GM12873 (cell line): ENCODE measurements around the gene NLN.

ENCODE experiments used
- CTCF ChIP-seq: IDR thresholded peaks from 2 replicates; pipeline ENCODE4 v1.5.1; 2012; ENCODE audit warnings: low read depth, mild to moderate bottlenecking, moderate library complexity, low read length, control low read depth; ENCODE audit not compliant: insufficient read depth; ENCODE audit errors: missing control alignments

NLN gene

GRCh38 chr5:65854925-65855324, 132.9 kb downstream of the NLN start:
- TF ChIP-seq CTCF: no peak

GRCh38 chr5:65855766-65856315, 133.8 kb downstream of the NLN start:
- no peak for TF ChIP-seq CTCF

GRCh38 chr5:65856520-65856919, 134.5 kb downstream of the NLN start:
- no peak for TF ChIP-seq CTCF

GRCh38 chr5:65858316-65858715, 136.3 kb downstream of the NLN start:
- no peak for TF ChIP-seq CTCF

GRCh38 chr5:65861830-65862241, 139.8 kb downstream of the NLN start:
- no peak for TF ChIP-seq CTCF

GRCh38 chr5:65862384-65862783, 140.4 kb downstream of the NLN start:
- no peak for TF ChIP-seq CTCF

- TF ChIP-seq CTCF: no peak
Observed at GRCh38 chr5:65863747-65864146, 141.7 kb downstream of the NLN start.
